ENCODE results near the gene SLC30A2. TPM values are rescaled to one million over a fixed set of nuclear protein-coding genes. Genes with fewer than 3 reads are reported as not detected.

Gene SLC30A2
- total RNA-seq, 2 donors from 2014 or later, result not detected

DNA sequence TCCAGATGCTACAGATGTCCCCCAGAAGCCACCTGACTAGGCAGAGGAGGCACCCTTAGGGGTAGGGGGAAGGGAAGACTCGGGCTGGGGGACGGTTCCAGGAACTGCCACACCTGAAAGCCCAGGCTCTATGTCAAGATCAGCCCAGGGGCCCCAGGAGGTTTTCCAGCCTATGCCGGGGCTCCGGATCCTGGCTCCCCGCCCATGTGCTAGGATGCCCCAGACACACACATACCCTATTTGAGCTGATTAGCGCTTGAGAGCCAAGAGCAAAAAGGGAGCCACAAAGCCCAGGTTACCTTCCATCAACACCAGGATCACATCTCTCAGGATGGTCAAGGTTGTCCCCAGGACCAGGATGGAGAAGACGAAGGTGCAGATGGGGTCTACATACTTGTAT, 4.5 kb downstream of the SLC30A2 start:
- no peak overlapping the region for H3K4me3 ChIP-seq
- no peaks in the 10 kb centered on the region for H3K36me3 ChIP-seq
- H3K4me1 ChIP-seq (ENCODE audit: control insufficient read depth in 1 of 2, low read depth in 2 of 2), result peaks cover 0 to 11% of the 10 kb centered on the region in 2 donors
- no peaks in the 10 kb centered on the region for H3K9me3 ChIP-seq
- peaks cover 9% of the 10 kb centered on the region for H3K27me3 ChIP-seq (replicated peaks; ENCODE audit: insufficient read depth)
- TF ChIP-seq, protein P1, sequence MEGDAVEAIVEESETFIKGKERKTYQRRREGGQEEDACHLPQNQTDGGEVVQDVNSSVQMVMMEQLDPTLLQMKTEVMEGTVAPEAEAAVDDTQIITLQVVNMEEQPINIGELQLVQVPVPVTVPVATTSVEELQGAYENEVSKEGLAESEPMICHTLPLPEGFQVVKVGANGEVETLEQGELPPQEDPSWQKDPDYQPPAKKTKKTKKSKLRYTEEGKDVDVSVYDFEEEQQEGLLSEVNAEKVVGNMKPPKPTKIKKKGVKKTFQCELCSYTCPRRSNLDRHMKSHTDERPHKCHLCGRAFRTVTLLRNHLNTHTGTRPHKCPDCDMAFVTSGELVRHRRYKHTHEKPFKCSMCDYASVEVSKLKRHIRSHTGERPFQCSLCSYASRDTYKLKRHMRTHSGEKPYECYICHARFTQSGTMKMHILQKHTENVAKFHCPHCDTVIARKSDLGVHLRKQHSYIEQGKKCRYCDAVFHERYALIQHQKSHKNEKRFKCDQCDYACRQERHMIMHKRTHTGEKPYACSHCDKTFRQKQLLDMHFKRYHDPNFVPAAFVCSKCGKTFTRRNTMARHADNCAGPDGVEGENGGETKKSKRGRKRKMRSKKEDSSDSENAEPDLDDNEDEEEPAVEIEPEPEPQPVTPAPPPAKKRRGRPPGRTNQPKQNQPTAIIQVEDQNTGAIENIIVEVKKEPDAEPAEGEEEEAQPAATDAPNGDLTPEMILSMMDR (IDR thresholded peaks at IDR 0.05), result no peak
- H3K27ac ChIP-seq, result no peak overlapping the region
- ATAC-seq (ENCODE audit: insufficient number of reproducible peaks, low FRiP score, low read depth) (no peak), DNase-seq (ENCODE audit: low spot score) (no peak)

DNA sequence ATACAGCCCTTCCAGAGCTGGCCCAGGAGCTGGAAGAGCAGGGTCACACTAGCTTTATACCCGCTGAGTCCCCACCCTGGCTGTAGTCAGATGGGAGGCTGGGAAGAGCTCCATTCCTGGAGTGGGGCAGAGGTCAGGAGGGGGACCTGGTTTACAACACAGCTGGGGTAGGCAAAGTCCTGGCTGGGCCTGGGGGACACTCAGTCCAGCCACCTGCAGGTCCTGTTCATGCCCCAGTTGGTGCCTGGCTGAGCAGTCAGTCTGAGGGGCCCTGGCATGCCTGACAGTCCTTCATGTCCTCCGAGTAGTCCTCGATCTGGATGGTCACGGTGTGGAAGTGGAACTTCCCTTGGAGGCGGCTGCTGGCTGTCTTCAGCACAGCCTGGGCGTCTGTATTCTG, 7.0 kb downstream of the SLC30A2 start:
- Histone ChIP-seq H3K4me1 (ENCODE audit: control insufficient read depth in 1 of 2, low read depth in 2 of 2) (peaks cover 8 to 13% of the 10 kb centered on the region in 2 donors), H3K4me3 (no peak overlapping the region), H3K36me3 (no peaks in the 10 kb centered on the region), H3K27me3 (replicated peaks; ENCODE audit: insufficient read depth) (no peaks in the 10 kb centered on the region), H3K27ac (no peak overlapping the region), H3K9me3 (no peaks in the 10 kb centered on the region)
- no peak for DNase-seq (ENCODE audit: low spot score)
- ATAC-seq (ENCODE audit: insufficient number of reproducible peaks, low FRiP score, low read depth), result no peak
- TF ChIP-seq, protein P1 (IDR thresholded peaks at IDR 0.05), result no peak

DNA sequence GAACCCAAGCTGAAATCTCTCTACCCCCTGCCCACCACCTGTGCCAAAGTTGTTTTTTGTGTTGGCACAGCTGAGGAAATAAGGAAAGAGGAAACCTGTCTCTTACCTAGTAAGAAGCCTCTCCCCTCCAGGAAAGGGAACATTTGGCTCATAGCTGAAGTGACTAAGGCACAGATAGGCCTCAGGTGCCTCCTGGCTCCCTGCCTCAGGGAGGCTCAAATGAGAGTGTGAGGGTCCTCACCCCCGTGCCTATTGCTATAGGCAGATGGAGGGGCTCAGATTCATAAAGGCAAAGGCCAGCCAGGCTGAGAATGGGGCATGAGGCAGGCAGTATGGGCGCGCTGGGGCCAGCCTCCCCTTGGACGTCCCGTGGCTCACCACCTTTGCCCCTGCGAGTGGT, 7.4 kb downstream of the SLC30A2 start:
- TF ChIP-seq, protein P1 (IDR thresholded peaks at IDR 0.05), result no peak
- DNase-seq (ENCODE audit: low spot score) (no peak), ATAC-seq (ENCODE audit: insufficient number of reproducible peaks, low FRiP score, low read depth) (no peak)
- Histone ChIP-seq H3K9me3 (no peaks in the 10 kb centered on the region), H3K27ac (no peak overlapping the region), H3K27me3 (replicated peaks; ENCODE audit: insufficient read depth) (no peaks in the 10 kb centered on the region), H3K4me1 (ENCODE audit: control insufficient read depth in 1 of 2, low read depth in 2 of 2) (peaks cover 8 to 13% of the 10 kb centered on the region in 2 donors), H3K4me3 (no peak overlapping the region), H3K36me3 (no peaks in the 10 kb centered on the region)

DNA sequence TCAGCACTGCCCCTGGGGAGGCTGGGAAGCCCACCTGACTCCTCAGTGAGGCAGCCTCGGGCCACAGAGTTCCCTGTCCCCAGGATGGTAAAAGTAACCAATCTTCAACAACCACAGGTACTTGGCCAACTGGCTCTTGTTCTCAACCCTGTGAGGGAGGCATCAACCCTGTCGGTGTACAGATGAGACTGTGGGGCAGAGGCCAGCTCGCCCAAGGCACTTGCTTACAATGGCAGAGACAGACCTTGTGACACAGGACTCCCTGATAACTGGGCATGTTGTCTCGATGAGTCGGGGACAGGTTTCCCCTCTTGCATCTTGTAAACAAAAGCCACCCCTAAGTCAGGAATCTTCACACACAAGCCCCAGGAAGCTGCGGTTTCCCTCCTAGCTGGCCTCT, 8.0 kb downstream of the SLC30A2 start:
- TF ChIP-seq, protein P1 (IDR thresholded peaks at IDR 0.05), result no peak
- no peaks in the 10 kb centered on the region for H3K27me3 ChIP-seq (replicated peaks; ENCODE audit: insufficient read depth)
- H3K4me3 ChIP-seq, result no peak overlapping the region
- H3K4me1 ChIP-seq (ENCODE audit: control insufficient read depth in 1 of 2, low read depth in 2 of 2), result peaks cover 8 to 13% of the 10 kb centered on the region in 2 donors
- H3K9me3 ChIP-seq, result no peaks in the 10 kb centered on the region
- H3K27ac ChIP-seq, result no peak overlapping the region
- H3K36me3 ChIP-seq, result no peaks in the 10 kb centered on the region
- ATAC-seq (ENCODE audit: insufficient number of reproducible peaks, low FRiP score, low read depth) (no peak), DNase-seq (ENCODE audit: low spot score) (no peak)

DNA sequence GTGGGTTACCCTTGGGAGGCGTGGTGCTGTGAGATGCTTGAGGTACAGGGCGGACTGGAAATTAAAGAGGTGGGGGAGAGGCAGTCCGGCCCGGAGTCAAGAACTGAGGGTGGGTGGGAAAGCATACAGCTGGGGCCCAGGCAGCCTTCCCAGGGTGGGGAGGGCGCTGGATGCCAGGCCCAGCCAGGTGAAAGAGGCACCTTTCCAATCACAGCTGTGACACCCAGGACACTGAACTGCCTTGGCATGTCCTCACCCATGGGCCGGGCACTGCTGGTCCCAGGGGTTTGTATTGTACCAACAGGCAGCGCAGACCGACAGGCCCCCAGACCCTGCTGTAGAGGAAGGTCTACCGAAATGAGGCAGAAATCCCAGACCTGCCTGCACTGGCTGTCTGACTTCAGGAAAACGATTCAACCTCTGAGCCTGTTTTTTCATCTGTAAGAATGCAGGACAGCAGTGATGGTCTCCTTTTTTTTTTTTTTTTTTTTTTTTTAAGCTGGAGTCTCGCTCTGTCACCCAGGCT, 9.1 kb downstream of the SLC30A2 start:
- Histone ChIP-seq H3K27me3 (replicated peaks; ENCODE audit: insufficient read depth) (no peaks in the 10 kb centered on the region), H3K27ac (no peak overlapping the region), H3K9me3 (no peaks in the 10 kb centered on the region), H3K4me1 (ENCODE audit: control insufficient read depth in 1 of 2, low read depth in 2 of 2) (peaks cover 8 to 13% of the 10 kb centered on the region in 2 donors), H3K4me3 (no peak overlapping the region), H3K36me3 (no peaks in the 10 kb centered on the region)
- ATAC-seq (ENCODE audit: insufficient number of reproducible peaks, low FRiP score, low read depth), result no peak
- DNase-seq (ENCODE audit: low spot score), result no peak
- TF ChIP-seq, protein P1 (IDR thresholded peaks at IDR 0.05), result no peak
